GM21367 (cell line): Measurements from ENCODE around the gene CYP4F12.
"Not testable (repeated sequence)": the region's sequence is repeated elsewhere in the genome, so short reads cannot be mapped to it uniquely, and the experiment has no call there.

Source experiments
- ATAC-seq: cut with Tn5 transposase; IDR thresholded peaks from one replicate; pipeline ENCODE4 v1.9.1; 2021; ENCODE audit not compliant: unreplicated experiment

The CYP4F12 gene

GRCh38 chr19:15650123-15650522, 22.8 kb upstream of the CYP4F12 start:
- ATAC-seq: not testable (repeated sequence)

- ATAC-seq: no peak
These were observed 21.1 kb upstream of the CYP4F12 start for GRCh38 chr19:15651791-15652190.

GRCh38 chr19:15652559-15653278, 20.2 kb upstream of the CYP4F12 start:
- no peak for ATAC-seq

- no peak for ATAC-seq
These were observed 16.4 kb upstream of the CYP4F12 start for GRCh38 chr19:15656467-15656866.

- no peak for ATAC-seq
These were observed 9.6 kb upstream of the CYP4F12 start for GRCh38 chr19:15663247-15663646.

- ATAC-seq: no peak
These were observed 6.7 kb upstream of the CYP4F12 start for GRCh38 chr19:15666186-15666585.

GRCh38 chr19:15666883-15667282, 6.0 kb upstream of the CYP4F12 start:
- no peak for ATAC-seq

GRCh38 chr19:15669440-15669839, 3.4 kb upstream of the CYP4F12 start:
- no peak for ATAC-seq

GRCh38 chr19:15669891-15670290, 3.0 kb upstream of the CYP4F12 start:
- no peak for ATAC-seq

- no peak for ATAC-seq
These were observed 1.6 kb upstream of the CYP4F12 start for GRCh38 chr19:15671237-15671821.

GRCh38 chr19:15671891-15672579, 852 bp upstream of the CYP4F12 start:
- no peak for ATAC-seq

- no peak for ATAC-seq
These were observed 328 bp downstream of the CYP4F12 start for GRCh38 chr19:15673176-15673654.

- ATAC-seq: no peak
These were observed 2.7 kb downstream of the CYP4F12 start for GRCh38 chr19:15675560-15675959.

- no peak for ATAC-seq
These were observed 6.2 kb downstream of the CYP4F12 start for GRCh38 chr19:15679089-15679488.

- not testable (repeated sequence) for ATAC-seq
These were observed 7.0 kb downstream of the CYP4F12 start for GRCh38 chr19:15679865-15680264.

GRCh38 chr19:15680478-15681322, 7.8 kb downstream of the CYP4F12 start:
- no peak for ATAC-seq

GRCh38 chr19:15683411-15683810, 10.5 kb downstream of the CYP4F12 start:
- no peak for ATAC-seq

GRCh38 chr19:15684828-15685227, 11.9 kb downstream of the CYP4F12 start:
- ATAC-seq: no peak

- no peak for ATAC-seq
These were observed 23.8 kb downstream of the CYP4F12 start for GRCh38 chr19:15696654-15697194.

GRCh38 chr19:15701757-15702533, 29.1 kb downstream of the CYP4F12 start:
- ATAC-seq: no peak
